CD4-positive, alpha-beta T cell treated with Interleukin-17A for 1 hour (primary cell): ENCODE results near the gene TMEM17.

Experiments
- DNase-seq: peaks from one replicate; pipeline ENCODE4 v3.0.0-alpha.2; 2020

Gene TMEM17

GRCh38 chr2:62452701-62453454 lies 53.1 kb downstream of the TMEM17 start:
- no peak for DNase-seq

GRCh38 chr2:62450716-62451191 lies 55.2 kb downstream of the TMEM17 start:
- DNase-seq = no peak
